HG02981 (cell line): ENCODE measurements around the gene NUP93.
A peak's percentile ranks its signal among the peaks of the same experiment; 100 is the strongest.

Experiments used
- ATAC-seq: cut with Tn5 transposase; IDR thresholded peaks from one replicate; pipeline ENCODE4 v1.9.1; 2021; ENCODE audit warnings: mild to moderate bottlenecking, moderate library complexity; ENCODE audit not compliant: unreplicated experiment

The NUP93 gene

DNA sequence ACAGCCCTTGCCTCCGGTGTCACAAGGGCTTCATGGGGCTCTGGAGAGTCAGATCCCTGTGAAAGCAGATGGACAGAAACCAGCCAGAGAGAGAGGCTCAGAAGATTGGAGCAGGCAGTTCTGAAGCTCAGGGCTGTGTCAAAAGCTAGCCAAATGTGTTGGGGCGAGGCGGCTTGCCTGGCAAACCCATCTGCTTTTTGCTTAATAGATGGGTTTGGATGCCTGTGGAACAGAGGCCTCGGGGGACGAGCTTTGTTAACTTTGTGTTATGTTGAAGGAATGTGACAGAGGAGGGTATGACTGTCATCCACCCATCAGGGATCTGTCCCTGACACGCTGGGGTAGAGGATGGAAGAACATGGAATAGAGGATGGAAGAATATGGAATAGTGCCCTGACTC lies 114.1 kb downstream of the NUP93 start:
- ATAC-seq: no peak

DNA sequence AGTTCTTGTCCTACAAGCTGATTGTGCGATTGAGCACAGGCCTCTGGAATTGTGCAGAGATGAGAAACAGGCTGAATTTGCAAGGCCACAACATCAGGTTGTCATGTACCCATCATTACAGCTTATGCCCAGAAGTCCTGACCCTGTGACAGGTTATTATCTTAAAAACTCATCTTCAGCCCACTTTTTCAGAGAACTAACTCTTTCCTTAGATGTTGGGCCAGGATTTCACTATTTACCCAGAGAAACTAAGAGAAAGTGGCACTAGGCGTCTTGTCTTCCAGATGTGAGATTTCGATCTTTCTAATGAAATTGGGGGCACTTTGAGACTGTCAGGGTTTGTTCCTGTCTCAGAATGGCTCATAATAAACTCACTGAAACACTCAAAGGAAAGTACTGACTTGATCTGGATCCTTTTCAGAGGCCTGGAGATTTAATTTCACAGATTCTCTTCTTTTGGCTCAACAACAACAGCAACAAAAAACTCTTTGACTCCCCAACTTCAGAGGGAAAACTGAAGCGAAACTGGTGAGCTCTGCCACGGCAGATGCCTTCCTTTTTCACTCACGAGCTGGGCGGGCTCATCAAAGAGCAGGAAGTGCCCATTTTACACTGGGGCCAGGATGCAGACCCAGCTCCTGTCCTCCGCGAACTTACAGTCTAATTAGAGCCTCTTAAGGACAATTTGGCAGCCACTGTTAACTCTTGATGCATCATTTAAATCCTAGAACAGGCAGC lies 117.4 kb downstream of the NUP93 start:
- no peak for ATAC-seq

DNA sequence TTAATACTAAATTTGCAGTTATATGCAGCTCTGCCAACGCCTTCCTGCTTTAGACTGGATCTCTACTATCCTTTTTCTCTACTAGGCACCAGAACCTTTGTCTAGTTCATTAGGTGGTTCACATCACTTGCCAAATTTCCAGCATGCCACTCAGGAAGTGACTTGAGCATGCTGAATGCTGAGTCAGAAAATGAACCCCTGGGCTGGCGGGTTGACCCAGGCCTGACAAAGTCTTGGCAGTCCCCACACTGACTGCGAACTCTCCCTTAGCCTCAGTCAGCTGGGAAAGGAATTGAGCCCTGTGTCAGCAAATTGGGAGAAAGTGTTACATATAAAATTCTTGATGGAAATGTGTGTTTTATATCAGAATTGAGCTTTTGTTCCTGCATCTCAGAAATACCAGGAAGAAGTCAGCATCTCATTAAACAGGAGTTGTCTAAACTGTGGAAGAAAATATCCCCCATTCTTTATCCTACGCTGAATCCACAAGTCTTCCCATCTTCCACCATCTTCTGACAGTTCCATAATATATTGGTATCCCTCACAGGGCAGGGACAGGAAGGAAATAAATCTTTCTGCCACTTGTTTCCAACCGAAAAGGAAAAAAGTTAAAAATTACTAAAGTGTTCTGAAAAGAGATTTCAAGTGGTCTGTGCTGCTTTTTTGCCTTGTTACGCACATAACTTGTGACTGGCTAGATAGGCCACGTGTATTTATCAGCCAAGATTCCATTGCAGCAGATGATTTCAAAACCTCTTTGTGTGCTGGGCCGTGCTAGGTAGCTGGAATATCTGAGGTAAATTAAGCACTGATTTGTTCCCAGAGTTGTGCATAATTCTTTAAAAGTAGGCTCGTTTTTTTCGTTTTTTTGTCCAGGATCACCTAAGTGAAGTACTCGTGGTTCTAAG lies 118.4 kb downstream of the NUP93 start:
- no peak for ATAC-seq

DNA sequence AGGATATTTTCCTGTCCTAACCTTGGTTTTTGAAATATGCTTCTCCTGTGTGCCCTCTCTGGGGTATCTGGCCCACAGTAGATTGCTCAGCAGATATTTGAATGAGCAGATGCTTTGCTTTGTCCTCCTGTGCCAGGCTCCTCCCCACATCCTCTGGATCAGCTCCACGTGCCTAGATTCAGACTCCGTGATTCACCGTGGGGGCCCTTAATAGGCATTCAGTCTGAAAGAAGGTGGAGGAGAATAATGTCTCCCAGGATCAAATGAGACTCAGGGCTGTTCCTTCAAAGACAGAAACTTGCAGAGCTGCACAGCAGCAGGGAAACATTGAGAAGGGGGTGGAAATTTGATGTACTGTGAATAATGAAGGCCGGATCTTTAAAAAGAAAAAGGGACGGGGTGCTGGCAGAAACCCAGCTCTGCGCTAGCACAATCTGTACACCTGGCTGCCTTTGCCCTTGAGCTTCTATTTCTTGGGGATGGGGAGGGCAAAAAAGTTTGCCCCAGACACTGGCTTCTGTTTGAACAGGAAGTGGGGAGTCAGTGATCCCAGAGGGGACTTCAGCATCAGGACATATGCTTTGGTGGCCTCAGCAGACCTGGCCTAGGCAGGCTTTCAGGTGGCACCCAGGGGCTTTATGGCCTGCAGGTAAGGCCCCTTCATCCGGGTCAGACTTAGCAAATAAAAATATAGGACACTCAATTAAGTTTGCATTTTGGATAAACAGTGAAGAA lies 119.2 kb downstream of the NUP93 start:
- no peak for ATAC-seq

DNA sequence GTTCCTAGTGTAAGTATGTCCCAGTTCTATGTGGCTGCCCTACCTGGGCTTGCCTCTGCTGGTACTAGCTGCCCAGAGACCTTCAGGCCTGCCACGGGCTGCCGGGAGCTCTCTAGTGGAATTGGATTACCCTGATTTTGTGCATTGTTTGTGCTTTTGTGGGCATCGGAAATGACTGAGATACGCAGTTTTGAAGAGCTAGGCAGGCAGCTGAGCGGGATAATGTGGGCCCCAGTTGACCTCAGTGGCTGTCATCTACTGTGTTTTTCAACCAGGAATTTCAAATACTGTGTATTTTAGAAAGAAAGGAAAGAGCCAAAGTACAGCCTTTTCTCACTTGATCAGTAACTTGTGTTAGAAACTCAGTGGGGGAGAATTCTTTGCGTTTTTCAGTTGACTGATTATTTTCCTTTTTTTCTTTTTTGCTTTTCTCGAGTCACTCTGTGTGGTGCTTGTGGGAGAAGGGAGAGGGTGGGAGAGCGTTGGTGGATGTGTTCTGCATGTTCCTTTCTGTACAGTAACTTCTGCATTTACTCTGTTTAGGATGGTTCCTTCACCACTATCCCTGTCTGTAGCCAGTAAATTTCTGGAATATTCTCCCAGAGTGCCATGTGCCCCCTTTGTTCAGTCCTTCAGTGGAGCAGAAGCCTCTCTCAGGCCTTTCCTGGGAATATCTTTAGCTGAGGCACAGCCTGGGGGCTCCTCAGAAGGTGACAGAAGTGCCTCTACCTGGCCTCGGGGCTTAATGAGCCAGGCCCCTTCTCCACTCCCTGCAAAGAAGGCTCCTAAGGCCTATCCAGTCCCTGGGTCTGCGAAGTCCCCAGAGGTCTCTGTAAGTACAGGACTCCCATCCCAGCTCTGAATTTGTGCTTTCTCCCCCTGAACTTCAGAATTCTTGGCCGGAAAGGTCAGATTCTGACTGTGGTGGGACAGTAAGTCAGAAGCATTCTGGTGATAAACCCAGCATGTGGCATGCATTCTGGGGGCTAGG lies 120.1 kb downstream of the NUP93 start:
- no peak for ATAC-seq

DNA sequence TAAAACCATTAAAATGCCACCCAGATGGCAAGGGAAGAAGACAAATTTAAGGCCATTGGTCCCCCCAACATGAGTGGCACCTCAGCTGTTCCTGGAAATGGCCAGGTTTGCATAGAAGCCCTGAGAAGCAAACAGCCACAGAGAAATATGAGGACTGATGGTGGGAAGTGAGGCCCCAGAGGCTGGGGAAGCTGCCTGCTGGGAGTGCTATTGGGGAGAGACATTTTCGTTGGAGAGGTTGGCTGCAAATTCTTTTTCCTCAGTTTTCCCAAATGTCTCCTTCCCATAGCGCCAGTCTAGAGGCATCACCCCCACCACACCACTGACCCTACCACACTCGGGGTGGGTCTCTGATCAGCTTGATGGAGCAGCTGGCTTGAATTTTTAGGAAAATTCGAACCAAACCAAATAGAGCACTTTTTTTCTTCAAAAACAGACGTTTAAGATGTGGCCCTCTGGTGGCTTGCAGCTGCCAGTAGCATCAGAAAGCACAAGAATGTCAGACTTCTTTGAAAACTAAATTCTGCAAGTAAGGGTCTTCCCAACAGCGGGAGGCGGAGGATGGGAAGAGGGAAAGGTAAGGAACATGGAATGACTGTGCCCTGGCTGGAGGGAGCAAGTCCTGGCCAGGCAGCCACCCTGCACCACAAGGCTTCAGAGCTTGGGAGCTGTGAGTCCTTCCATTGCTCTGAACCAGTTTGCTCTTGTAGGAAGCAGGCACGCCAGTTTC lies 121.9 kb downstream of the NUP93 start:
- no peak for ATAC-seq

DNA sequence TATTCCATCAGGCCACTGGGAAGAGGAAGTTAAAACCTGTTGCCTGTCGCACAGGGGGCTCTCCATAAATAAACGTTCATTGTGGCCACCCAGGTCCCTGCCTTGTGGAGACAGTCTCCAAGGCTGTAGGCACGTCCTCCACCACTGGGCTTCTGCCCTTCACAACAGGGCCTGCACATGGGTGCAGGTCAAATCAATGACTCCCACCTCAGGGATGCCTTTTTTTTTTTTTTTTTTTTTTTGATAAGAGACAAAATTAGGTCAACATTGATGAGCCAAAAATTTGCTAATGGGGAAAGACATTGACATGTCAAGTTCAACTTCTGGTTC lies 122.4 kb downstream of the NUP93 start:
- ATAC-seq: no peak

DNA sequence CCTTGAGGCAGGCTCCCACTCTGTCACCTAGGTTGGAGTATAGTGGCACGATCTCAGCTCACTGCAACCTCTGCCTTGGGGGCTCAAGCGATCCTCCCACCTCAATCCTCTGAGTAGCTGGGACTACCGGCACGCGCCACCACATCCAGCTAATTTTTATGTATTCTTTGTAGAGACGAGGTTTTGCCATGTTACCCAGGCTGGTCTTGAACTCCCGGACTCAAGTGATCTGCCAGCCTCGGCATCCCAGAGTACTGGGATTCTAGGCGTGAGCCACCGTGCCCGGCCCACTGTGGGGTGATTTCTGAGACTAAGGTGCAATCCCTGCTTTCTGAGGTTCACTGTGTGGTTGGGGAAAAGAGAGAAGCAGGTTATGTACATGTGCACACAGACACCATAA lies 123.0 kb downstream of the NUP93 start:
- no peak for ATAC-seq

DNA sequence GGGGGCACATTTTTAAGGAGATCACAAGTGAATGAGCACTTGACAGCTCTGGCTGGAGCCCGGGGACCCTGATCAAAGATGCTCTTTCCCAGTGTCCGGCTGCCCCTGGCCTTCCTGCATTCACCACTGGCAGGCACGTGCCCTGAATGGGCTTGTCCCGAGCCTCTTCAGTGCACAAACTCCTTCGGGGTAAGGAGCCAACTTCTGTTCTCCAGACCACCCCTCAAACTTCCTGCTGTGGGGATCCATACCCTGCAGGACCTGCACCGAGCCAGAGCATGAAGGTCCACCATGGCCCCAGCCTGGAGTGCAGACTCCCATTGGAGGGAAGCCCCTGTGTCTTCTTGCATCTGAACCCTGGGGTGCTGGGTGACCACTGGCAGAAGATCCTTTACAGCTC lies 125.3 kb downstream of the NUP93 start:
- no peak for ATAC-seq

DNA sequence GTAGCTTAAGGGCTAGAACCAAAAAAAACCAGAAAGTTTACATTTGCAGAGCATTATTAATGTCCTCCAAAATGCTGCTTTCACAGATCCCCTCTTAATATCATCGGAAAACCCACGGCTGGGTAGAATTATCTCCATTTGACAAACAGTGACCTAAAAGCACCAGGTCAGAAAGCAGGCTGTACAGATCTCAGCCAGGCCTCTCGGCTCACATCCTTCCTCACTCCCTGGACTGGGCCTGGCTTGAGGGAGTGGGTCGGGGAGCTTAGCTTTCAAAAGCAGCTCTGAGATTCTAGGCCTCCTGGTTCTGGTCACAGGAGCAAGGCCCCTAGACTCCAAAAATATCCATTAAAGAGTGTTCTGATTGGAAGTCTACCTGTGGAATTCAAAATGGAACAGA lies 126.0 kb downstream of the NUP93 start:
- ATAC-seq: no peak

DNA sequence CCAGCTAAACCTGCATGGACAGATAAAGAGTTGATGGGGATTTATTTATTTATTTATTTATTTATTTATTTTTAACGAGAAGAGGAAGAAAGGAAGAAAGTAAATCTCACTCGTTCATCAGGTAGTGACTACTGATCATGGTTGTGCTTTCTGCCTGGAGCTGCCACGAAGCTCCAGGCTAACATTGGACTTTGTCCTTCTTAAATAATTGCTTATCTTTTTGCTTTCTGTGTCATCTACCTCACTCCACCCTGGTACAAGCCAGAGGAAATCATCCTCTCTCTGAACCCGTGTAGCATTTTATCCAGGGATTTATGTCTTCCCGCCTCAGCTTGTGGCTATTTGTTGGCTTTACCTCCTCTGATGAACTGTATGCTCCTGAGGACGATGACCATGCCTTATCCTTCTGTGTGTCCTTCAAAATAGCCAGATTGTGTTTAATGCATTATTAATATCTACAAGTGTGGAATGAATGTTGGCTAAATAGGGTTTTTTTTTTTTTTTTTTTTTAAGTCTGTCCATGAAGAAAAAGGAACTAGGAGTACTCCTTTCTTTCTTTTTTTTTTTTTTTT lies 127.0 kb downstream of the NUP93 start:
- ATAC-seq: no peak

DNA sequence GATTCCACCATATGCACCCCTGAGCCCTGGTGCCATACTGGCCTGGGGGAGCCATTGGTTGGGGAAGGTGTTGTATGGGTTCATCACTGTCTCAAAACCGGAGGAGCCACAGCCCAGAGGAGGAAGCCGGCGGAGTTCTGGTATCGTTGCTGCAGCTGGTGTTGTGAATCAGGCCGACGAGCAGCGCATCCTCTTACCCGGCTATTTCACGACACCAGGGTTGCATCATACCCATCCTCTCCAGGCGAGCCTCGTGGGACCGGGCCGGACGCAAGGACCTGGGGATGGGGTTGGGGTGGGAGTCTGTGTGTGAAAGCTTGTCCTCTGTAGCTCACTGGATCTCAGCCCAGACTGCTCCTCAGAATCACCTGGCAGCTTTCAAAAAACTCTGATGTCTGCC lies 128.4 kb downstream of the NUP93 start:
- ATAC-seq: no peak

DNA sequence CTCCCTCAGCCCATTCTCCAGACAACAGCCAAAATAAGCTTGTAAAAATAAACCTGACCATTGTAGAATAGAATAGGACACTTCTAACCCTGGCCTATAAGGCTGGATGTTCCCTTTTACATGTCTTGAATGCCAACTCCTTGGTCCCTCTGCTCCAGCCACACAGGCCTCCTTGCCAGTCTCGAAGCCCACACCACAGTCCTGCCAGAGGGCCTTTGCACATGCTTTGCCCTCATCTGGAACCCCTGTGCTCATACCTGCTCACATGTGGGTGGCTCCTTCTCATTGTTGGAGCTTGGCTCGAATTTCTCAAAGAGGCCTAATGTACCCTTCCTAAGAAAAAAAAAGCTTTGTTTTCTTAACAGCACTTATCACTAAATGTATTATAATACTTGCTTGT lies 129.7 kb downstream of the NUP93 start:
- no peak for ATAC-seq

DNA sequence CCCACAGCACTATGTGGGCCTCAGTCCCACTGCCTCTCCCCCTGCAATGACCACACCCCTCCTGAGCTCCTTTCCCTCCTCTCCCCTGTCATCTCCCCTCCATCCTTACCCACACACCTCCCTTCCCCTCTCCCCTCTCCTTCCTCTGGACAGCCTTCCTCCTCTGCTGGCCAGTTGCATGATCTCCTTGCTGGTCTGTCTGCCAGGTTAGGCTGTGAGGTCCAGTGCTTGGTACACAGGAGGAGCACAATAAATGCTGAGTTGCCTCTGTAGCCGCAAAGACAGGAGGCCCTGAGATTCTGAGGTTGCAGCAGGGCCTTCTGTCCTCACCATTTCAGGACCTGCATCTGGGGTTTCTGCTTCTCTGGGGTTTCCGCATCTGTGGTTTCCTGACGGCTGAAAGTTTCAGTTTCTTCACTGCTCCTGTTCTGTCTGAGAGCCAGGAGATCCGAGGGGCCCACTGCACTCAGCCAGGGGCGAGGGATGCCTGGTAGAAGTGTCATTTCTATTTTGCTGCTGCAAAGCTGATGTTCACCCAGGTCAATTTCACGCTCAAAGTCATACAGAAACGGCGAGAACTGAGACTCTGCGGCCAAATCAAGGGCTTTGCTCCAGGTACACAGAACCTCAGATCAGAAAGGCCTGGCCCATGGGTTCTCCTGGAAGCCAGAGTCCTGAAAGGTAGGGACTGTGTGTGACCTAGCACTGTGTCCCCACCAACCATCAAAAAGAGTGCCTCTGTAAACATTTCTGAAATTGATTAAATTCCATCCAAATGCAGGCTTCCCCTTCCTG lies 130.5 kb downstream of the NUP93 start:
- ATAC-seq: peak; percentile 70

DNA sequence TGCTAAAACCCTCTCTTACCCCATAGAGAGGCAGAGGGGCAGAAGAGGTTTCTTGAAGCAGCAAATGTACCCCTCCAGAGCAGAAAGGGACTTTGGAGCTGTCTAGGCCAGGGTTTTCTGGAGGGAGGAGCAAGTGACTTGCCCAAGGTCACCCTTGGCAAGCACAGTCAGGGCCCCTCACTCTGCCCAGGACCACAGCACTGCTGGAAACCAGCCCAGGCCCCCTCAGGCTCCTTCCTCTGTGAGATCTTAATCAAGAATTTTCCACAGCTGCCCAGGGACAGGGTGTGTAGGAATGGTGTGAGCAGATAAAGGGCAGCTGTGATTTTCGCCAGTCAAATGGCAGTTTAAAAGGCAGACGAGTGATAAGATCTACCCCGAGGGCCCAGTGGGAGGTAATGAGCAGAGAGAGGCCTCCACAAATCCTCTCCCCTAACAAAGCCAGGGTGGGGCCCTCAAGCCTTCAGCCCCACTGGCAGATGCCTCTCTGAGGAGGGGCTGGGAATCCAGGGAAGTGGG lies 131.2 kb downstream of the NUP93 start:
- no peak for ATAC-seq

DNA sequence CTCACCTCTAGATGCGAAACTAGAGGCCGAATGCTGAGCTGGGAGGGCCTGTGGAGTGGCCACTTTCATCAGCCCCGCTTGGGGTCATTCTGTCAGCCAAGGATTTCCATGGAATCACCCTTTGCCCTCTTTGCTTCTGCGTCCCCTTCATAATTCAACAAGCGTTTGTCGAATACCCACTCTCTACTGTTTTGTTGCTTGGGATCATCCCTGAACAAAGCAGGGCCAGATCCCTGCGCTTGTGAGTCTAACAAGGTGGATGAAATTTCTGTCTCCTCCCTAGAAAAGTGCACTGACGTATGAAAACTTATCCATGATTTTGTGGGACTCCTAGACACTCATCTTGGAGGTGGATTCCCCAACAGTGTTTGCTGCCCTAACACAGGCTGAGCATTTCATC lies 131.8 kb downstream of the NUP93 start:
- ATAC-seq: no peak

DNA sequence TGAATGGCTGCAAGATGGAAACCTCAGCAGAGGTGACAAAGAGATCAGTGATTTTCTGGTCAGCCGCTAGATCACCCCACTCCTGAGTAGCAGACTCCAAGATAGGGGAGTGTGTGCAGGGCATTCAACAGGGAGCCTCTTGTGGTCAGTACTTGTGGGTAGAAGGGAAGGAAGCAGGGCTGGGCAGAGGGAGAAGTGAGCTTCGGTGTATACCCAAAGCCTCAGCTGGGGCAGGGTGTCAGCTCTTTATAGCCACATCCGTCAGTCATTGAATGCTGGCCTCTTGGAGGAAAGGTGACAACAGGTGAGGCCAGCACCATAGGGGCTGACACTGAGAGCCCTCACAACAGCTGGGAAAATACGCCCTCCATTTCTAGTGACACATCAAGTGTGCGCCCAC lies 132.8 kb downstream of the NUP93 start:
- no peak for ATAC-seq

DNA sequence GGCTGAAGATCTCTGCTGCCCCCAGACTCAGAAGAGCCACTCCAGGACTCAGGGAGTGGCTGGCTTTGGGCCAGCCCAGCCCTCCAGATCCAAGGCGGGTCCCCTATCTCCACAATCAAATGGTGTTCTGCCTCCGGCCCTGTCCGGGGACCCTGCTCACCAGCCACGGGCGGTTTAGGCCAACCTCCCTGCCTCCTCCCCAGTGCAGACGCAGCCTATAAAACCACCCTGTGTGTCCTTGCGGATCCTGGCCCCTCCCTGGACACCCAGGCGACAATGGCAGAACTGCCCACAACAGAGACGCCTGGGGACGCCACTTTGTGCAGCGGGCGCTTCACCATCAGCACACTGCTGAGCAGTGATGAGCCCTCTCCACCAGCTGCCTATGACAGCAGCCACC lies 135.0 kb downstream of the NUP93 start, which contains the start of gene SLC12A3:
TSS of gene SLC12A3 (plus strand) at position 248 of the 400 bp plus-strand sequence. CDS start at position 277, 29 bp downstream.
- ATAC-seq: no peak
